ENCODE measurements around the gene SERPINB4. TPM values are rescaled to one million over a fixed set of nuclear protein-coding genes. Genes with fewer than 3 reads are reported as not detected.

SERPINB4 gene
- total RNA-seq, 1 experiment from 2014 or later: 0.40 TPM

DNA sequence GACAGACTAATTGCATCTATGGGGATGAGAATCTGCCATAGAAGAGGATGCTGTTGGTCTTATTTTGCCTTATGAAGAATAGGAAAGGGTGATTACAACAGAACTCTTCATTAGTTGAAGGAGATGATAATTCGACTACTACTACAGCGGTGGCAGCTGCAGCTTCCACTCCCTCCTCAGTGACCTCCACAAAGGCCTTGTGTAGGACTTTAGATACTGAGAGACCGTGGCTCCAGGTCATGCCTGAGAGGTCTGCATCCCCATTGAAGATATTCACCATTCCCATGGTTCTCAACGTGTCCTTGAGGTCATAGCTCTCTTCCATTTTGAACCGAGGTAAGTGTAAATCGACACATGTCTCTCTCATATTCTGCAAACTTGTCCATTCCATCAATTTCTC lies 6.4 kb downstream of the SERPINB4 start:
- Histone ChIP-seq H3K4me3 (ENCODE audit: low read length) (no peak overlapping the region), H3K4me2 (ENCODE audit: low read length) (no peak overlapping the region), H4K20me1 (ENCODE audit: low read length) (no peaks in the 10 kb centered on the region), H3K27me3 (ENCODE audit: low read length) (no peaks in the 10 kb centered on the region), H3K9me3 (ENCODE audit: low read length) (peaks cover 12% of the 10 kb centered on the region), H3F3A (ENCODE audit: low read length, unreplicated experiment) (peaks cover 4% of the 10 kb centered on the region), H3K9me2 (replicated peaks; ENCODE audit: low read length) (no peaks in the 10 kb centered on the region), H3K36me3 (ENCODE audit: low read depth, low read length) (no peaks in the 10 kb centered on the region; the same call in 1 of the 2 replicates), H3K4me1 (ENCODE audit: insufficient read depth, low read length) (peaks cover 26% of the 10 kb centered on the region), H2AFZ (ENCODE audit: low read length) (no peak overlapping the region), H3K9ac (ENCODE audit: low read length) (no peak overlapping the region), H3K27ac (ENCODE audit: low read length) (no peak overlapping the region), H3K79me2 (ENCODE audit: low read length) (no peaks in the 10 kb centered on the region)
- ChIA-PET CTCF (no interaction called here), POLR2A (ENCODE audit: unreplicated experiment) (no interaction called here)
- TF ChIP-seq, protein P1, sequence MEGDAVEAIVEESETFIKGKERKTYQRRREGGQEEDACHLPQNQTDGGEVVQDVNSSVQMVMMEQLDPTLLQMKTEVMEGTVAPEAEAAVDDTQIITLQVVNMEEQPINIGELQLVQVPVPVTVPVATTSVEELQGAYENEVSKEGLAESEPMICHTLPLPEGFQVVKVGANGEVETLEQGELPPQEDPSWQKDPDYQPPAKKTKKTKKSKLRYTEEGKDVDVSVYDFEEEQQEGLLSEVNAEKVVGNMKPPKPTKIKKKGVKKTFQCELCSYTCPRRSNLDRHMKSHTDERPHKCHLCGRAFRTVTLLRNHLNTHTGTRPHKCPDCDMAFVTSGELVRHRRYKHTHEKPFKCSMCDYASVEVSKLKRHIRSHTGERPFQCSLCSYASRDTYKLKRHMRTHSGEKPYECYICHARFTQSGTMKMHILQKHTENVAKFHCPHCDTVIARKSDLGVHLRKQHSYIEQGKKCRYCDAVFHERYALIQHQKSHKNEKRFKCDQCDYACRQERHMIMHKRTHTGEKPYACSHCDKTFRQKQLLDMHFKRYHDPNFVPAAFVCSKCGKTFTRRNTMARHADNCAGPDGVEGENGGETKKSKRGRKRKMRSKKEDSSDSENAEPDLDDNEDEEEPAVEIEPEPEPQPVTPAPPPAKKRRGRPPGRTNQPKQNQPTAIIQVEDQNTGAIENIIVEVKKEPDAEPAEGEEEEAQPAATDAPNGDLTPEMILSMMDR (conservative IDR thresholded peaks at IDR 0.05; ENCODE audit: low read depth, low read length): no peak
- no peak for TF ChIP-seq EZH2 (IDR thresholded peaks at IDR 0.05; ENCODE audit: low read length, unreplicated experiment)
- no peak for TF ChIP-seq EZH2phosphoT487 (IDR thresholded peaks at IDR 0.05; ENCODE audit: borderline replicate concordance, low read length)
- BruUV-seq (replicated peaks): no TSS peak
- intact Hi-C loops (cut with micrococcal nuclease): no loop called here
- DNase-seq (no peak), ATAC-seq (no peak)

DNA sequence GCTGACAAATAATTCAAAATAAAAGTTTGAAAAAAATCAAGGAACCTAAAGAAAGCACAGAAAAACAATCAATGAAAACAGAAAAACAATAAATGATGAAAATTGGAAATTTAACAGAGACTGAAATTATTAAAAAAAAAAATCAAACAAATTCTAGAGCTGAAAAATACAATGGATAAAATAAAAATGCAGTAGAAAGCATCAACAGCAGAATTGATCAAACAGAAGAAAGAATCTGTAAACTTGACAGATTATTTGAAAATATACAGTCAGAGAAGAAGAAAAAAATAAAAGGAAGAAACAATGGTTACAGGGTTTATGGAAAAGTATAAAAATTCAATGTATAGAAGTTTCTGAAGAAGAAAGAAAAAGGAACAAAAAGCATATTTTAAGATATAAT lies 16.2 kb downstream of the SERPINB4 start:
- ATAC-seq: no peak
- H3K27ac ChIP-seq (ENCODE audit: low read length): no peak overlapping the region
- no peaks in the 10 kb centered on the region for H3K79me2 ChIP-seq (ENCODE audit: low read length)
- H3F3A ChIP-seq (ENCODE audit: low read length, unreplicated experiment): no peaks in the 10 kb centered on the region
- no peak overlapping the region for H3K4me2 ChIP-seq (ENCODE audit: low read length)
- POLR2A ChIA-PET (ENCODE audit: unreplicated experiment): no interaction called here
- H3K36me3 ChIP-seq (ENCODE audit: low read depth, low read length): peaks cover 7% of the 10 kb centered on the region; the same call in 1 of the 2 replicates
- H2AFZ ChIP-seq (ENCODE audit: low read length): no peak overlapping the region
- no peaks in the 10 kb centered on the region for H3K4me1 ChIP-seq (ENCODE audit: insufficient read depth, low read length)
- H3K9me2 ChIP-seq (replicated peaks; ENCODE audit: low read length): no peaks in the 10 kb centered on the region
- no TSS peak for BruUV-seq (replicated peaks)
- TF ChIP-seq EZH2 (IDR thresholded peaks at IDR 0.05; ENCODE audit: low read length, unreplicated experiment) (no peak), EZH2phosphoT487 (IDR thresholded peaks at IDR 0.05; ENCODE audit: borderline replicate concordance, low read length) (no peak)
- TF ChIP-seq, protein P1 (conservative IDR thresholded peaks at IDR 0.05; ENCODE audit: low read depth, low read length): no peak
- DNase-seq: no peak
- H4K20me1 ChIP-seq (ENCODE audit: low read length): no peaks in the 10 kb centered on the region
- peaks cover 23% of the 10 kb centered on the region for H3K9me3 ChIP-seq (ENCODE audit: low read length)
- no peak overlapping the region for H3K4me3 ChIP-seq (ENCODE audit: low read length)
- H3K27me3 ChIP-seq (ENCODE audit: low read length): no peaks in the 10 kb centered on the region
- CTCF ChIA-PET: no interaction called here
- no peak overlapping the region for H3K9ac ChIP-seq (ENCODE audit: low read length)
- intact Hi-C loops (cut with micrococcal nuclease): no loop called here

GRCh38 chr18:63626431-63626830 lies 17.6 kb downstream of the SERPINB4 start:
- POLR2A ChIA-PET (ENCODE audit: unreplicated experiment): no interaction called here

More at GRCh38 chr18:63626431-63626830, 17.6 kb downstream of the SERPINB4 start:
- TF ChIP-seq EZH2phosphoT487 (IDR thresholded peaks at IDR 0.05; ENCODE audit: borderline replicate concordance, low read length) (no peak), EZH2 (IDR thresholded peaks at IDR 0.05; ENCODE audit: low read length, unreplicated experiment) (no peak)
- TF ChIP-seq, protein P1 (conservative IDR thresholded peaks at IDR 0.05; ENCODE audit: low read depth, low read length): no peak
- CTCF ChIA-PET: no interaction called here
- no peak overlapping the region for H3K4me3 ChIP-seq (ENCODE audit: low read length)
- H2AFZ ChIP-seq (ENCODE audit: low read length): no peak overlapping the region
- no peaks in the 10 kb centered on the region for H3K9me2 ChIP-seq (replicated peaks; ENCODE audit: low read length)
- H3K4me2 ChIP-seq (ENCODE audit: low read length): no peak overlapping the region
- intact Hi-C loops (cut with micrococcal nuclease): no loop called here
- no peaks in the 10 kb centered on the region for H3K4me1 ChIP-seq (ENCODE audit: insufficient read depth, low read length)
- no peak overlapping the region for H3K9ac ChIP-seq (ENCODE audit: low read length)
- peaks cover 7% of the 10 kb centered on the region; the same call in 1 of the 2 replicates for H3K36me3 ChIP-seq (ENCODE audit: low read depth, low read length)
- H3K27ac ChIP-seq (ENCODE audit: low read length): no peak overlapping the region
- DNase-seq (no peak), ATAC-seq (no peak)
- H3K79me2 ChIP-seq (ENCODE audit: low read length): no peaks in the 10 kb centered on the region
- no peaks in the 10 kb centered on the region for H3K27me3 ChIP-seq (ENCODE audit: low read length)
- H4K20me1 ChIP-seq (ENCODE audit: low read length): no peaks in the 10 kb centered on the region
- BruUV-seq (replicated peaks): no TSS peak
- no peaks in the 10 kb centered on the region for H3F3A ChIP-seq (ENCODE audit: low read length, unreplicated experiment)
- H3K9me3 ChIP-seq (ENCODE audit: low read length): peaks cover 19% of the 10 kb centered on the region

Data from PC-3 (cell line).